SK-N-SH (cell line): Measurements from ENCODE around the gene NXNL1. TPM values are rescaled to one million over a fixed set of nuclear protein-coding genes. Genes with fewer than 3 reads are reported as not detected.

Source experiments
- CTCF ChIA-PET: fragments of 300-600, 350-600 bp; formaldehyde crosslinking; extraction: SDS; loops from one replicate; lab custom pipeline; 2021; lab: Yijun Ruan, JAX
- POLR2A ChIA-PET: fragments of 350-600 bp; sonication (Branson Sonifier 250); formaldehyde crosslinking; extraction: SDS; loops from one replicate; lab custom pipeline; 2020; ENCODE audit warnings: antibody characterized with exemption, inconsistent platforms; lab: Yijun Ruan, JAX
- DNase-seq: peaks from one replicate; pipeline ENCODE4 v3.0.0; 2012
- H2AFZ ChIP-seq: fragments of 200-600 bp; sonication (generic); 2 replicates; pipeline ENCODE4 v1.8.1; 2016; ENCODE audit warnings: antibody characterized with exemption, mild to moderate bottlenecking, low read depth
- H3F3A ChIP-seq: fragments of 200-600 bp; sonication (generic); replicated peaks from 2 replicates; pipeline ENCODE3; 2016; ENCODE audit warnings: antibody characterized with exemption, mild to moderate bottlenecking; ENCODE audit not compliant: insufficient read depth
- H3K27ac ChIP-seq, 2 experiments: fragments of 200-500 bp in 1 of 2; fragments of 200-600 bp in 1 of 2; sonication (Bioruptor generic) in 1 of 2; sonication (generic), shearing (Covaris generic) in 1 of 2; 2 replicates each; pipeline versions ENCODE4 v1.5.1 to v1.6.1; 2014 to 2016; ENCODE audit warnings: low read depth in 2 of 2, inconsistent platforms in 1 of 2, low read length in 1 of 2, mild to moderate bottlenecking in 1 of 2, mixed read lengths in 1 of 2
- H3K27me3 ChIP-seq: fragments of 200-600 bp; sonication (generic), shearing (Covaris generic); 2 replicates; pipeline ENCODE4 v1.6.1; 2016; ENCODE audit warnings: mixed run types; ENCODE audit not compliant: insufficient read depth
- H3K36me3 ChIP-seq, 2 experiments: fragments of 200-500 bp in 1 of 2; fragments of 200-600 bp in 1 of 2; sonication (Bioruptor generic) in 1 of 2; sonication (generic) in 1 of 2; replicated peaks in 1 of 2; 2 replicates each; pipeline versions ENCODE3 to v1.5.1; 2014 to 2016; ENCODE audit warnings: low read length in 1 of 2, mild to moderate bottlenecking in 1 of 2; ENCODE audit not compliant: insufficient read depth in 2 of 2, control insufficient read depth in 1 of 2
- H3K4me1 ChIP-seq, 2 experiments: fragments of 200-500 bp in 1 of 2; fragments of 200-600 bp in 1 of 2; sonication (Bioruptor generic) in 1 of 2; sonication (generic), shearing (Covaris generic) in 1 of 2; 2 replicates each; pipeline versions ENCODE4 v1.5.1 to v1.6.1; 2014 to 2016; ENCODE audit warnings: low read depth in 1 of 2, low read length in 1 of 2, mixed run types in 1 of 2; ENCODE audit not compliant: insufficient read depth in 2 of 2, control insufficient read depth in 1 of 2
- H3K4me2 ChIP-seq: fragments of 200-600 bp; sonication (generic), shearing (Covaris generic); 2 replicates; pipeline ENCODE4 v1.6.1; 2017; ENCODE audit warnings: mixed run types
- H3K4me3 ChIP-seq, 2 experiments: fragments of 200-500 bp in 1 of 2; fragments of 200-600 bp in 1 of 2; sonication (Bioruptor generic) in 1 of 2; sonication (generic), shearing (Covaris generic) in 1 of 2; 2 replicates each; pipeline versions ENCODE4 v1.5.1 to v1.8.1; 2014 to 2016; ENCODE audit warnings: low read depth in 2 of 2, inconsistent platforms in 1 of 2, low read length in 1 of 2, mild to moderate bottlenecking in 1 of 2, mixed read lengths in 1 of 2, moderate library complexity in 1 of 2
- H3K79me2 ChIP-seq: fragments of 200-600 bp; sonication (generic); 2 replicates; pipeline ENCODE4 v1.8.1; 2017; ENCODE audit warnings: mild to moderate bottlenecking; ENCODE audit not compliant: insufficient read depth
- H3K9ac ChIP-seq: fragments of 200-600 bp; sonication (generic); 2 replicates; pipeline ENCODE4 v1.6.1; 2017; ENCODE audit warnings: mixed run types
- H3K9me2 ChIP-seq: fragments of 200-600 bp; sonication (generic); 2 replicates; pipeline ENCODE4 v1.6.1; 2017; ENCODE audit warnings: mixed run types
- H3K9me3 ChIP-seq: fragments of 200-600 bp; sonication (generic); 2 replicates; pipeline ENCODE4 v1.6.1; 2017; ENCODE audit warnings: mixed run types, mild to moderate bottlenecking, moderate library complexity
- H4K20me1 ChIP-seq: fragments of 200-600 bp; sonication (generic); 2 replicates; pipeline ENCODE4 v1.6.1; 2017; ENCODE audit warnings: mild to moderate bottlenecking, mixed run types; ENCODE audit not compliant: insufficient read depth
- CHD2 ChIP-seq: fragments of 150-350 bp; IDR thresholded peaks from 2 replicates; pipeline ENCODE4 v1.6.1; 2018; ENCODE audit warnings: low read length; ENCODE audit not compliant: partially characterized antibody
- CTCF ChIP-seq: fragments of 200-600 bp; sonication (generic); IDR thresholded peaks from 2 replicates; pipeline ENCODE4 v1.6.1; 2017; ENCODE audit warnings: antibody characterized with exemption, mild to moderate bottlenecking, moderate library complexity
- ELF1 ChIP-seq: IDR thresholded peaks from 2 replicates; pipeline ENCODE4 v1.4.0; 2012
- EP300 ChIP-seq, 2 experiments: IDR thresholded peaks; 2 replicates each; pipeline versions ENCODE4 v1.4.0 to v1.6.1; 2012; ENCODE audit warnings: borderline replicate concordance in 1 of 2, low read depth in 1 of 2, low read length in 1 of 2
- EZH2phosphoT487 ChIP-seq: fragments of 200-600 bp; sonication (generic); IDR thresholded peaks from 2 replicates; pipeline ENCODE4 v1.6.1; 2017; ENCODE audit warnings: low read depth, mixed run types, mild to moderate bottlenecking, antibody characterized with exemption, moderate library complexity, borderline replicate concordance
- FOSL2 ChIP-seq: IDR thresholded peaks from 2 replicates; pipeline ENCODE4 v1.4.0; 2012; ENCODE audit warnings: low read depth, mild to moderate bottlenecking, moderate library complexity, borderline replicate concordance
- GATA2 ChIP-seq: sonication (generic); formaldehyde crosslinking; IDR thresholded peaks from 2 replicates; pipeline ENCODE4 v1.5.0; 2020; ENCODE audit warnings: mild to moderate bottlenecking, missing genetic modification reagents
- IRF3 ChIP-seq: fragments of 150-350 bp; IDR thresholded peaks from 2 replicates; pipeline ENCODE4 v1.6.1; 2016; ENCODE audit warnings: mild to moderate bottlenecking, low read depth, low read length
- JUND ChIP-seq: IDR thresholded peaks from 2 replicates; pipeline ENCODE4 v1.4.0; 2012
- MXI1 ChIP-seq: IDR thresholded peaks from 2 replicates; pipeline ENCODE4 v1.6.1; 2012; ENCODE audit warnings: mild to moderate bottlenecking, low read depth, low read length, improper control_type of control experiment
- NRF1 ChIP-seq: IDR thresholded peaks from 2 replicates; pipeline ENCODE4 v1.6.1; 2012; ENCODE audit warnings: low read depth, mild to moderate bottlenecking, low read length
- RAD21 ChIP-seq: IDR thresholded peaks from 2 replicates; pipeline ENCODE4 v1.6.1; 2012; ENCODE audit warnings: mild to moderate bottlenecking, low read length
- RCOR1 ChIP-seq: fragments of 150-350 bp; IDR thresholded peaks from 2 replicates; pipeline ENCODE4 v1.6.1; 2017; ENCODE audit warnings: antibody characterized with exemption, low read length
- REST ChIP-seq: IDR thresholded peaks from 2 replicates; pipeline ENCODE4 v1.6.1; 2012; ENCODE audit warnings: mild to moderate bottlenecking, low read depth, low read length, moderate library complexity
- RFX5 ChIP-seq: IDR thresholded peaks from 2 replicates; pipeline ENCODE4 v1.6.1; 2012; ENCODE audit warnings: mild to moderate bottlenecking, improper control_type of control experiment, low read length
- RXRA ChIP-seq: IDR thresholded peaks from 2 replicates; pipeline ENCODE4 v1.4.0; 2012; ENCODE audit warnings: low read depth, mild to moderate bottlenecking, borderline replicate concordance
- SMC3 ChIP-seq: IDR thresholded peaks from 2 replicates; pipeline ENCODE4 v1.6.1; 2012; ENCODE audit warnings: low read depth, low read length, improper control_type of control experiment
- YY1 ChIP-seq: IDR thresholded peaks from 2 replicates; pipeline ENCODE4 v1.4.0; 2012; ENCODE audit warnings: low read depth, mild to moderate bottlenecking
- WGBS: methylation state at CpG from one replicate; pipeline ENCODE4 v1.1.6; 2017; ENCODE audit warnings: low lambda C conversion rate; 5-methylcytosine and 5-hydroxymethylcytosine counted together
- polyA plus RNA-seq, 3 experiments: library from polyadenylated mRNA; depleted of rRNA; stranded (reverse); fragments of >200 nt; gene quantifications; 2 replicates each; pipeline ENCODE4 v1.2.3, GENCODE V29; 2012

Gene NXNL1
- polyA plus RNA-seq, 1 of the 3 experiments (the other 2 are of a cell fraction): not detected

- Histone ChIP-seq H3K27me3 (no peaks in the 10 kb centered on the region), H3F3A (no peaks in the 10 kb centered on the region), H3K79me2 (no peaks in the 10 kb centered on the region), H3K4me1 (no peaks in the 10 kb centered on the region), H3K4me3 (no peak overlapping the region), H3K27ac (no peak overlapping the region), H3K4me2 (no peak overlapping the region), H2AFZ (no peak overlapping the region), H3K9me2 (no peaks in the 10 kb centered on the region), H3K9ac (no peak overlapping the region), H3K36me3 (no peaks in the 10 kb centered on the region), H3K9me3 (no peaks in the 10 kb centered on the region), H4K20me1 (no peaks in the 10 kb centered on the region)
- CTCF ChIA-PET: interaction anchor here (1.4 to 1.7 kb wide), 3 partner anchors 10 to 15 kb away, joined by 3 to 4 read pairs (median 3); partner anchors contain the start of genes MVB12A and TMEM221
- TF ChIP-seq EP300 (IDR thresholded peaks at IDR 0.05; ENCODE audit: borderline replicate concordance in 1 of 2, low read depth in 1 of 2, low read length in 1 of 2) (no peak), ELF1 (no peak), IRF3 (no peak), RCOR1 (no peak), SMC3 (no peak), MXI1 (no peak), RXRA (no peak), CTCF (no peak), CHD2 (no peak), FOSL2 (no peak), RFX5 (no peak), REST (no peak), GATA2 (CRISPR knock-in tag) (no peak), JUND (no peak), YY1 (no peak), EZH2phosphoT487 (no peak), NRF1 (no peak), RAD21 (no peak)
- no peak for DNase-seq
- 100% methylated on average over 7 of the region's 7 CpGs for WGBS
- POLR2A ChIA-PET: no interaction called here
Observed at GRCh38 chr19:17435218-17435617, 25.5 kb downstream of the NXNL1 start.
